ENCODE data around the gene LAD1.

LAD1 gene, protein sequence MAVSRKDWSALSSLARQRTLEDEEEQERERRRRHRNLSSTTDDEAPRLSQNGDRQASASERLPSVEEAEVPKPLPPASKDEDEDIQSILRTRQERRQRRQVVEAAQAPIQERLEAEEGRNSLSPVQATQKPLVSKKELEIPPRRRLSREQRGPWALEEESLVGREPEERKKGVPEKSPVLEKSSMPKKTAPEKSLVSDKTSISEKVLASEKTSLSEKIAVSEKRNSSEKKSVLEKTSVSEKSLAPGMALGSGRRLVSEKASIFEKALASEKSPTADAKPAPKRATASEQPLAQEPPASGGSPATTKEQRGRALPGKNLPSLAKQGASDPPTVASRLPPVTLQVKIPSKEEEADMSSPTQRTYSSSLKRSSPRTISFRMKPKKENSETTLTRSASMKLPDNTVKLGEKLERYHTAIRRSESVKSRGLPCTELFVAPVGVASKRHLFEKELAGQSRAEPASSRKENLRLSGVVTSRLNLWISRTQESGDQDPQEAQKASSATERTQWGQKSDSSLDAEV

DNA sequence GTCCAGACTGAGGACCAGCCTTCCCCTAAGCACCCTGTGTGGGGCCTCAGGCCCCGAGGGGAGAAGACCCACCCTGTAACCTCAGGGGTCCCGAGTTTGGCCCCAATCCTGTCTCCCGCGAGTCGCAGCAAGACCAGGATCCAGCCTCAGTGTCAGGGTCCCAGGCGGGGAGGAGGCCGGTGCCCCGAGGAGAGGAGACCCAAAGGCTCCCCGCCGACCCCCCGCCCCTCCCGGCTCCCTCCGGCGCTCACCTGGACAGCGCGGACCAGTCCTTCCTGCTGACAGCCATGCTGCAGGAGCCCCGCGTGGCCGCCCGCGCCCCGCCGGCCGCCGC is at the start of gene LAD1:
Gene LAD1, minus strand, starts transcription at position 307 of the 334 bp plus-strand sequence. Its CDS starts 18 bp downstream, at position 289.
- no peak for DNase-seq (ENCODE audit: low spot score)

DNA sequence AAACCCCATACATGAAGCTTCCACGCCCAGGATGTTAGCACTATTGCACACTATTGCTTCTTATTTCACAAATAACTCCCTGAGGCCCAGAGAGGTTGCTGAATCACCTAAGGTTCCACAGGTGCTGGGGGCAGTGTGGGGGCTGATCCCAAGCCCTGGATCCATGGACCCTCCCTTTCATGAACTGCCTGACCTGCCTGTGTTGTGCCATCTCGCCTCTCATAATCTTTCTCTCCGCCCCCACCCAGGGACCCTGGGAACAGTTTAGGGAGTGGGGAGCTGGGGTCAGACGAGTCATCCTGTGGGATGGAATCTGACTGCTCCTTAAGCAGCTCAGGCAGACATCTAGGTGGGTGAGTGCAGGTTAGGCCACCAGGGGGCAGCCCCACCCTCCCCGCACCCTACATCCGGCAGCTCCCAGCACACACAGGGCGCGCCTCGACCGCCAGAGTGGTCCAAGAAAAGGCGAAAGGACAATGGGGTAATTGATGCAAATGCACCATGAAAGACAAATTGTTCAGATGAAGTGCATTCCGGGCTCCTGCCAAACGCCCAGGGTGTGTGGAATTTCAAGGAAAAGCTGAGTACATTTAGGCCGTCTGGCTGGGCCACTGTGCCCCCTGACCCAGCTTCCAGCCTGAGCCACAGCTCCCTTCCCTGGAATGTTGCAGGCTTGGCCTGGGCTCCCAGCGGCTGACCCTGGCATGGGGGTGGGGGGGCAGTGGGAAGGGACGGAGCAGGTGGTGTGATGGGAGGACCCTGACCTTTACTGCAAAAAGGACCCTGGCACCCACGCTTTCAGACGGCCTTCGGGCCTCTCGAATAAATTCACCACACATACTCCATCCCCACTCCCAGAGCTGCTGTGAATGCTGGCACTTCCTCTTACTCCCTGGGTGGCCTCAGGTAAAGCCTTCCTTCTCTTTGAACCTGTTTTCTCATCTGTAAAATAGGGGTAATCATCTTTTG is 49.1 kb upstream of the LAD1 start:
- DNase-seq (ENCODE audit: low spot score): peak; percentile 84

DNA sequence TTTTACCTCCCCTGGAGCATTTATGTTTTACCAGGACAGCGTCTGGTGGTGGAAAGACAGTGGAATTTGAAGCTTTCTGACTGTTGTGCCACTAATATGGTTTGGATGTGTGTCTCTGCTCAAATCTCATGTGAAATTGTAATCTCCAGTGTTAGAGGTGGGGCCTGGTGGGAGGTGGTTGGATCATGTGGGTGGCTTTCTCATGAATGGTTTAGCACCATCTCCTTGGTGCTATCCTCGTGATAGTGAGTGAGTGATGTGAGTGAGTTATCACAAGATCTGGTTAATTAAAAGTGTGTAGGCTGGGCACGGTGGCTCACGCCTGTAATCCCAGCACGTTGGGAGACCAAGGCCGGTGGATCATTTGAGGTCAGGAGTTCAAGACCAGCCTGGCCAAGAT is 46.2 kb upstream of the LAD1 start:
- no peak for DNase-seq (ENCODE audit: low spot score)

DNA sequence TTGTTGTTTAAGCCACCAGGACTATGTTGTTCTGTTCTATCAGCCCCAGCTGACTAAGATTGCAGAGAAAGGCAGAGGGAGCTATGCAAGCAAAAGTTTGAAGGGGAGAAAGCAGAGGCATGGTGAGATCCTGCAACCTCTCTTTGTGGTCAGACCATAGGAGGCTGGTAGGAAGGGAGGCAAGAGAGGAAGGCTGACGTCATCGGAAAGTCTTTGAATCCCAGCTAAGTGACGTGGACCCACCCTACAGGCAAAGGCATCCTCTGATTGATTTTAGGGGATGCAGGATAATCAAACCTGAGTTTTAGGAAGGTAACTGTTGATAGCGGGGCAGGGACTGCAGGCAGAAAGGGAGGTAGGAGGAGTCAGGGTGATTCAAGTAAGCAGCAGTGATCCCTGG is 45.7 kb upstream of the LAD1 start:
- no peak for DNase-seq (ENCODE audit: low spot score)

DNA sequence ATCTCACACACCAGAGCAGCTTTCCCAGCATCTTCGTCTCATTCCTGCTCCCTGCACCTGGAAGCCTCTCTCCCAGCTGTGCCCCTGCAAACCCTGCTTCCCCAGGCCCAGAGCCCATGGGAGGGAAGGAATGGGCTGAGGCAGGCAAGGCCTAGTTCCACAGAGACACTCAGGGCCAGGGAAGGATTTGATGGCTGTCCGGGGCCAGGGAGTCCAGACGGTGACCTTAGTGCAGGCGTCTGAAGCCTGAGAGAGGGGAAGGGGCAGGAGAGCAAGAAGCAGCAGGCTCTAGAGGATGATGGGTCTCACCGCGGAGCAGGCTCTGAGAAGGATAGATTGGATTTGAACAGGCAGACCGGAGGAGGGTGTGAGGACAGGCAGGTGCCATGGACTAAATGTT is 44.6 kb upstream of the LAD1 start:
- no peak for DNase-seq (ENCODE audit: low spot score)

DNA sequence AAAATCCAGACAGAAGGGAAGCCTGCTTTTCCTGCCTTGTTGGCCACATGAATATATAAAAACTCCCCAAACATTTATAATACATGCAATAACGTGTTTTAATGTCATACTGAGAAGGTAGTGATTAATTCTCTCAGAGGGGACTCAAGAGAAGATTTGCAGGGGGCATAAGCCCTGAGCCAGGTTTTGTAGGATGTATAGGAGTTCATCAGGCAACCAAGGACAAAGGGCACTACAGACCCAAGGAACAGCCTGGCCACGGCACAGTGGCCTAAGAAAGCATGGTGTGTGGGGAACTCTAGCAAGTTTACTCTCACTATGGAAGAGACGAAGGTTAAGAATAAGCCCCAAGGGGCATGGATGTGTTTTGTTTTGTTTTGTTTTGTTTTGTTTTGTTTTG is 37.8 kb upstream of the LAD1 start:
- no peak for DNase-seq (ENCODE audit: low spot score)

DNA sequence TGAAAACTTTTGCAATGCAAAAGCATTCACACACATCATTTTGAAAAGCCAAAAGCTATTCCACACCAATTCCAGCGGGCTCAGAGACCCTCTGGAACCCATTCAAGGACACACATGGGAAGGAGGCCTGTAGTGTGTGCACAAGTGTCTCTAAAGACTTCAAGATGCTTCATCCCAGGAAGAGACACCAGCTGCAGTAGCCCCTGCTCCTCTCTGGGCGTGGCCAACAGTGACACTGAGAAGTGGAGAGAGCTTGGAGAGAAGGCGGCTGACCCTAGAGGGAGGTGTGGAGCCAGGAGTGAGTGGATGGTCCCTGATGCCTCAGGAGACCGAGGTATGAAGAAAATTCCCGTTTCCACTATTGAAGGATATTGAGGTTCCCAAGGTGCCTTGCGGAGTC is 37.3 kb upstream of the LAD1 start:
- peak; percentile 30 for DNase-seq (ENCODE audit: low spot score)

DNA sequence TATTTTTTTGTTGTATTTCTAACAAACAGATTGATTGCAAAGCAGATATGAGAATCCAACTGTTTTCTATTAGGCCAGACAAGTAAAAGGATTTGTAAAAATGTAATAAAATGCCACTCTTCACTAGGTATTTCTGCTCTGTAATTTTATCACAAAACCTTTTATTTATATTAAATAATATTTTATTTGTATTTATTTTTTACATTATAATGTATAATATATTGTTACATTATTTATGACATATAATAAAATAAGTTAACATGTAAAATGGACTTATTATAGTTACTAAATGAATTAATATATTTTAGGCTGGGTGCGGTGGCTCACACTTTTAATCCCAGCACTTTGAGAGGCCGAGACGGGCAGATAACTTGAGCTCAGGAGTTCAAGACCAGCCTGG is 35.1 kb upstream of the LAD1 start:
- no peak for DNase-seq (ENCODE audit: low spot score)

DNA sequence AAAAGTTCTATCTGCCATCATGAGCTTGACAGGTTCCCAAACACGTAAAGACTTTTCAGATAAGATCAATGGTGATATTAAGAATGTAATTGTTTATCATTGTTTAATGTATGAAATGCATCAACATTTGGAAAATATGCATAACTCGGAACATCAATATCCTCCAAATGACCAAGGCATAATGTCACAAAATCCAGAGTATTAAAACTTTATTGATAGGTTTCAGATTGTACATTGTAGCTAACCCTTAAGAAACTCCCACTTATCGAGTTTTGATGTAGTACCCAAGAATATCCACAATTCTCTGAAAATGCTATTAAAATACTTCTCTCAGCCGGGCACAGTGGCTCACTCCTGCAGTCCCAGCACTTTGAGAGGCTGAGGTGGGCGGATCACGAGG is 34.5 kb upstream of the LAD1 start:
- no peak for DNase-seq (ENCODE audit: low spot score)

DNA sequence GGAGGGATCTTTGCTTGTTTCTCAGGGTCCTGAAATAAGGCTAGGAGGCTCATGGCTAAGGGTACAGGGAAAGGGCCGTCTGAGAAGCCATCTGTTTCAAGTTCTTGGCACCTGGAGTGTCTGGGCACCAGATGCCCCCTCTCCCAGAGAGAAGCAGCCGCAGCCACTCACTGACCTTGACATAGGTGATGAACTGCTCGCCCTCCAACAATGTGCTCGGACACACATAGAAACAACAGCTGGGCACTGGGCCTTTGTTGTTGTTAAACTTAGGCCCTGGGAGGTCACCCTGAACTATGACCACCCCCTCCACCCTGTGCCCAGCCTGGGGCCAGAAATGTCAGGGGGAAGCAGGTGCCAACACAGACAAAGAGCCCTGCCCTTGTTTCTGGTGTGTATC is 31.7 kb upstream of the LAD1 start:
- DNase-seq (ENCODE audit: low spot score): no peak

DNA sequence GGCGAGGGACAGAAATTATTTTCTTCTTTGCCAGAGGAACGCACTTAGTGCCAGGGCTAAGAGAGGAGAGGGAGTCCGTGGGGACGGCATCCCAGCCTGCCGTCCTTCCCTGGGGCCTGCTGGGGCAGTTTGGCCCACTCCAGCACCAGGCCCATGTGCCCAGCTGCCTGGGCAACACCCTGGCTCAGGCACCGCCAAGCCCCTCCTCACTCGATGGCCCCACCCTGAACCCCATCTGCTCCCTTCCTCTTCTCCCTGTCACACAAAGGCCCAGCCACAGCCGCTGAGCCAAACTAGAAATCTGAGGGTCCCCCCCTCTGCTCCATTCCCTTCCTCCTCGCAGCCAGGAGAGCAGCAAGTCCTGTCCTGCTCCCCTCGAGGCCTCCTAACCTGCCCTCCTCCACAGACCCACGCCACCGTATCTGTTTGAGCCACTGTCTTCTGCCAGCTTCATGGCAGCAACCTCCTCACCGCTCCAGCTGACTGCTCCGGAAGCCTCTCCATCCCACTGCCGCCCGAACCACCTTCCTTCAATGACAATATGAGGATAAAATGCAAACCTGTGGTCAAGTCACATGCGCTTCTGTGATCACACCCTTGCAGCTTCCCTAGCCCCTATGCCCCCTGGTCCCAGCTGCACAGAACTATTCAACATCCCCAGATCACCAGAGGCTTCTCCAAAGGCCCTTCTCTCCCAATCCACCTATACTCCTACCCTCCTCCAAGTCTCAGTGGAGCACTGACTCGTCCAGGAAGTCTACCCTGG is 30.8 kb upstream of the LAD1 start:
- no peak for DNase-seq (ENCODE audit: low spot score)

DNA sequence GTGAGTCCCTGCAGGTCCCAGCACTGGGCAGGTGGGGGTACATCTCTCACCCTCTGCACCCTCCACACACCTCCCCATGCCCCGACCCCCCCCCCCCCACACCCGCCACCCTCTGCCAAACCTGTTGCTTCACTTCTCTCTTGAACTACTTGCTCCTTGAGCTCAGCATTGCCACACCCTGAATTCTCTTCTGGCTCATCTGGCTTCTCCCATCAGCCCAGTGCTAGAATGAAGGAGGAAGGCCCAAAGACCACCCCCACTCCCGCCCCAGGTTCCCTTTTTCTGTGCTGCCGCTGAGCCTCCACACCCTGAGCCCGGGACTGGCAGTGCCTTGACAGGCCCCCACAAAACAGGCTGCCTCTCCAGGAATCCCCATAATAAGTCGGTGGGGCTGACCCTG is 28.8 kb upstream of the LAD1 start:
- no peak for DNase-seq (ENCODE audit: low spot score)

DNA sequence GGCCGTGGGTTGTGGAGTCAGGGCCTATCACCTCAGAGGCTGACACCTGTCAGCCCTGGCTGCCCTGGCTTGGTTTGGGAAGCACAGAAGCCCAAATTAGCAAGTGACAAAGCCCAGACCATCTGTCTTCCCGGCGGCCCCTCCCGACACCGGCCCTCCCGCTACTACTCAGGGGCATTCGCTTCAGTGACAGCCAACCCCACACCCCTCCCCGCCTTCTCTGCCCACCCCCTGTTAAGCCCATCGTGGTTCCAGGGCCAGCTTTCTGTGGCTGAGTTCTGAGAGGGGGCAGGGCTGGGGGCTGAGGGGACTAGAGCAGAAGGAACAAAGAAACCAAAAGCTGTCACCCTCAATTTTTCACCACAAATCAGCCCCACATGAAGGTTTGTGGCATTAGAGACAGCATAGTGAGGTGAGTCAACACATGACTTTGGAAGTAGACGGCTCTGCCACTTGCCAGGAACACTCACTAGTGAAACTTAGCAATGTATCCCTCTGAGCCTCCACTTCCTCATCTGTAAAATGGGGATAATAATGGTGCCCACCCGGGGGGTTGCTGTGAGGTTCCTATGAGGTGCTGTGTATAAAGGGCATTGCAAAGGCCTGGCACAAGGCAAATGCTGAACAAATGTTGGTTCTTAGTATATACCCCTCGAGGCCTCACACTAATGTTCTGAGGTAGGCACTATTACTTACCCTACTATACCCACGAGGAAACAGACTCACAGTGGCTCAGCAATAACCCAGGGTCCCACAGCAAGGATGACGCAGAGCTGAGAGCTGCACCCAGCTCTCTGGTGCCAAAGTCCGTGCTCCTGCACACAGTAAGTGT is 27.6 kb upstream of the LAD1 start:
- no peak for DNase-seq (ENCODE audit: low spot score)

DNA sequence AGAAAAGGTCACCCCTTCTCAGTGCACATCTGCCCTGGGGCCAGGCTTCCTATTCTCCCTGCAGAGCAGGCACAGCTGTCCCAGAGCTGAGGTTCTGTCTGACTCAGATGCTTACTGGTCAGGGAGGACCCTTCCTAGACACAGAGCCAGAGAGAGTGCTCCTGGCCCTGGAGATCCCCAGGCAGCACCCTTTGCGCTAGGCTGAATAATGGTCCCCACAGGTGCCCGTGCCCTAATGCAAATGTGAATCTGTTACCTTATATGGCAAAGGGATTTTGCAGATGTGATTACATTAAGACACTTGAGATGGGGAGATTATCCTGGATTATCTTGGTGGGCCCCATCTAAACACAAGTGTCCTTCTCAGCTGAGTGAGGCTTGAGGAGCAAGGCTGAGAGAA is 25.0 kb upstream of the LAD1 start:
- DNase-seq (ENCODE audit: low spot score): no peak

DNA sequence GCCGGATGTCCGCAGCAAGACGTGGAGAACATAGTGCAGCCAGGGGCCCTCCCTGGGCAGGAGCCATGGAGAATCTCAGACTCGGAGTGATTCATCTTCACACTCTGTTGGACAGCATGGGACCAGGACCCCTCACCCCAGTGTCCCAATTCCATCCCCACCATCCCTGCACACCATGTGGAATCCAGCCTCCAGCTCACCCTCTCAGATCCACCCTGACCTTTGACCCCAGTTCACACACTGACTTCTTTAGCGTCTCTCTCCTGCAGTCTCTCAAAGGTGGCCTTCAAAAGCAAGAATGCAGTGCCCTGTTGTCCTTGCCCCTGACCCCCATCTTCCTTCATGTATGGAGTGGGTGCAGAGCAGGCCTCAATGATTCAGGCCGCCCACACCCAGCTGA is 24.5 kb upstream of the LAD1 start:
- DNase-seq (ENCODE audit: low spot score): no peak

DNA sequence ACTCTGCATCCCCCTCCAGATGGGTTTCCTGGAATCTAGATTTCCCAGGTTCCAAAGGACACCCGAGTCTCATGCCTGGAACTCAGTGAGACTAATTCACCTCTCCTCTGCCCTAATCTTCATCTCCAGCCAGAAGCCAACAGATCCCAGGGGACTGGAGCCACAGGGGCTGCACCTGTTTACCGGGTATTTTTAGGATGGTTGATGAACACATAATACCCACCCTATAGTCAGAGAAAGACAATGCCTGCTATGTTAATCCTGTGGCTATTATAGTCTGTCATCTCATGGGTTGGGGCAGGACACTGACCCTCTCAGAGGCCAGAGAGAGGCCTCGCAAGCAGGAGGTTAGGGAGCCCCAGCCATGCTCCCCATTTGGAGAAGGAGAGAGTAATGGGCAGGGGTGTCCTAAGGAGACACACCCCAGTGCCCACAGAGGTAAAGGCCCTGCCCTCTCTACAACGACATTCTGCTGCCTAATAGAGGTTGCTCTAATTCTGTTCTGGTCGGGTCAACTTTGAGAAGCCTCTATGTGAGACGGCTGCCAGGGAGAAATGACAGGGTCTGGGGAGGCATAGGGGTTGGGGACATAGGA is 23.4 kb upstream of the LAD1 start:
- DNase-seq (ENCODE audit: low spot score): no peak

DNA sequence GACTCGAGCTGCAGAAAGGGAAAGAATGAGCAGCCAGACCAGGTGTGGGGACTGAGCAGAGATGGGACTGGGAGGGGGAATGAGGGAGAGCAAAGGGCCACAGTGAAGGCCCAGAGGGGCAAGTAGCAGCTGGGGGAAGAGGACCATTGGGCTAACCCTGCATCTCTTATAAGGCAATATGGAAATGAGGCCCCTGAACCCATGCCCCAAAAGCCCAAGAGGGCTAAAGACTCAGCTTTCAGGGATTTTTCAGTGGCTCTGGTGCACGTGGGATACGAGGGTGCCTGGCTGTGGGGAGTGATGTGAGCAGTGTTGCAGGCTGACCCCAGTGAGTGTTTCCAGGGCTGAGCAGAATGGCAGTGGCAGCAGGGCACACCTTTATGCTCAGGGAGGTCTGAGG is 22.9 kb upstream of the LAD1 start:
- no peak for DNase-seq (ENCODE audit: low spot score)

DNA sequence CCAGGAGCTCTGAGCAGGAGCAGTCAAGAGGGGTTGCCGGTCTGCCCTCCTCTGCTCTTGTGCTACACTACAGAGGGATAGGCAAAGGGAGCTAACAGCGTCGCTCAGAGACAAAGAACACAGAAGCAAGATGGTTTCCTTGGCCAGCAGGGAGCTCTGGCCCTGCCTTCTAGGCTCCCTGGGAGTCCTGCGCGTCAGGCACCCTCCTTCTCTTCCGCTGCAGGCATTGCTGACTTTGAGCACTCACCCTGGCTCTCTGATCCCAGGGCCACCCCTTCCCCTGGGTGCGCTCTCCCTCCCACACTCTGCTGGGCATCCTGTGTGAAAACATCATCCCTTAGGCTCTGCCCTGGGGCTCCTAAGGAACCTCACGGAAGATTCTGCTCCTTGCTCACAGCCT is 21.9 kb upstream of the LAD1 start:
- DNase-seq (ENCODE audit: low spot score): no peak

DNA sequence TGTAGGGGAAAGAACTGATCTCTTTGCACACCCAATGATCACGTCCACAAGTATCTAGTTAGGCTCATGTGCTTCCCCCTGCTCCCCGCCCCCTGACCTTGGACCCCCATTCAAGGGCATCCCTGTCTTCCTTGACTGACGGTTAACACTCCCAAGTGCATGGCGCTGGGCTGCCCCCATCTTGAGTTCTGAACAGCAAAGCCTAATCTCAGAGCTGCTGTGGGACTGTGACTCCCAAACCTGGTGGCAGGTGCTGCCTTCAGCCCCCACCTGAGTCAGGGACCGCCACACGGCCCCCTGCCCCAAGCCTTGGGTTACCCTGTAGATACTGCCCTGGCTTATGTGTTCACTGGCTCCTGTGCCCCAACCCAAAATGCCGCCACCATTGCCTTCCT is 21.5 kb upstream of the LAD1 start:
- no peak for DNase-seq (ENCODE audit: low spot score)

DNA sequence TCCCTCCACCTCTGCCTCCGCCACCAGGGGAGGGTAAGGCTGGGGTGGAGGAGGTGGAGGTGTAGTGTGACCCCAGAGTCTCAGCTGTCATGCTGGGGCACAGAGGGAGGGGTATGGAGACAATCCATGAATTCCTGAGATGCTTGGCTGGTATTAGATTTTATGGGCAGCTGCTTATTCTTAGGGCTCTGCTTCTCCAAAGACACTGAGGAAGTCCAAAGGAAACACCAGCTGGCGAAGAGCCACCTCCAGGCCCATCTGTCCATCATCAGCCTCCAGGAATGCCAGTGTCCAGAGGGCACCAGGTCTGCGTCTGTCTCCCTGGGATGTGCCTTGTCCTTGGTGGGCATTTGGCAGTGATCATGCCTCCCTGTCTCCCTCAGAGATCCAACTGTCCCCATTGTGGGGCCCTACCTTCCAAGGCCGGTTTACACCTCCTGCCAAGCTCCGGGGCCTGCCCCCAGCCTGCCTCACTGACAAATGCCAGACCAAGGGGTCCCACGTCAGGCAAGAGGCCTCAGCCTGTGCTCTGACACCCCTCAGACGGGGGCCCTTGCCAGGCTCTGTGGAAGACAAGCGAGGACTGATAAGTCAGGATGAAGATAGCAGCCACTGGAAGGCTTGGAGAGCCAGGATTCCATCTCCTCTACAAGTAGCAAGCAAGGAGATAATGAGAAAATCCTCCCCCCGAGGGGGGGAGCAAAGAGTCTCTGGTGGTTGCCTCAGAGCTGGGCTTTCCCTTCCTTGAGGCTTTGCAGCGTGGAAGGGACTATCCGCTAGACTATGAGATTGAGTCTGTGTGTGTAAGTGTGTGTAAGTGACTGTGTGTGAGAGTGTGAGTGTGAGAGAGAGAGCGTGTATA is 20.9 kb upstream of the LAD1 start:
- no peak for DNase-seq (ENCODE audit: low spot score)

Measured in HuH-7 (cell line).